AML-193 (cell line): ENCODE results near the gene NFILZ.

Source experiments
- DNase-seq, 2 experiments: peaks; one replicate each; lab custom pipeline; 2025; lab: John Stamatoyannopoulos, UW

NFILZ gene

DNA sequence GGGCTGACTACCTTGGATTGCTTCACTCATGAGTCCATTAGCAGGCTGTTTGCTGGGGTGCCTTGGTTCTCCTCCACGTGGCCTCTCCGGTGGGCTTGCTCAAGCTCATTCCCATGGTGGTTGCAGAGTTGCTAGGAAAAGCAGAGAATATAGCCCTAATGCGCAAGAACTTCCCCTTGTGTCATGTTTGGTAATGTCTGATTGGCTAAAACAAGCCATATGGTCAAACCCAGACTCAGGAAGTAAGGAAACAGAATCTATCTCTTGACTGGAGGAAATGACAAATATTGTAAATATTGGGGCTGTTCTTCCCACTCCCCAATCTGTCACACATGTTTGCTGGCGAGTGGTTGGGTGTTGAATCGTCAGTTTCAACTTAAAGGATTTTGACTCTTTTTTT lies 12.1 kb downstream of the NFILZ start:
- DNase-seq, result no peak

DNA sequence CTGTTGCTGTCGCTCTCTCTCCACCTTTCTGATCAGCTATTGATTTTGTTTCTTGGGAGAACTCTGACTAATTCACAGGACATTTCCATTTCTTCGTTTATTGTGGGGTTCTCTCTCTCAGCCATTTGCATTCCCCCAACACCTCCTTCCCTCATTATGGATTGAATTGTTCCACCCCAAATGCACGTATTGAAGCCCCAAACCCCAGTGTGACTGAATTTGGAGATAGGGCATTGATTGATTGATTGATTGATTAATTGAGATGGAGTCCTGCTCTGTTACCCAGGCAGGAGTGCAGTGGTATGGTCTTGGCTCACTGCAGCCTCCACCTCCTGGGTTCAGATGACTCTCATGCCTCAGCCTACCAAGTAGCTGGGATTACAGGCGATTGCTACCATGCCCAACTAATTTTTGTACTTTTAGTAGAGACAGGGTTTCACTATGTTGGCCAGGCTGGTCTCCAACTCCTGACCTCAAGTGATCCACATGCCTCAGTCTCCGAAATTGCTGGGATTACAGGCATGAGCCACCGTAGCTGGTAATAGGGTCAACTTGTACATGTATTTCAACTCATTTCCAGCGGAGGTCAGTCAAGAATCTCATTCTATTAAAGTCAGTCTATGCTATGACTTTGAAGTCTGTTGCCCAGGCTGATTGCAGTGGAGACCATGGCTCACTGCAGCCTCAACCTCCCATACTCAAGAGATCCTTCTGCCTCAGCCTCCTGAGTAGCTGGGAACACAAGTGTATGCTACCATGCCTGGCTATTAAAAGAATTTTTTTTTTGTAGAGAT lies 13.6 kb downstream of the NFILZ start:
- peak; percentile 2 for DNase-seq

DNA sequence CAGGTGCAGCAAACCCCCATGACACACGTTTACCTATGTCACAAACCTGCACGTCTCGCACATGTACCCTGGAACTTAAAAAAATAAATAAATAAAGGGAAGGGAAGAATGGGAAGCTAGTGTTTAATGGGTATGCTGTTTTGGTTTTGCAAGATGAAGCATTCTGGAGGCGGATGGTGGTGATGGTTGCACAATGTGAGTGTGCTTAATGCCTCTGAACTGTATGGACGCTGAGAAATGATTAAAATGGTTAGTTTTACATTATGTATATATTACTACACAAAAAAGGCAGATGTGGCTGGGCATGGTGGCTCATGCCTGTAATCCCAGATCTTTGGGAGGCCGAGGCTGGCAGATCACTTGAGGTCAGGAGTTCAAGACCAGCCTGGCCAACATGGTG lies 17.8 kb downstream of the NFILZ start:
- DNase-seq, result peak; percentile 70 to 71

DNA sequence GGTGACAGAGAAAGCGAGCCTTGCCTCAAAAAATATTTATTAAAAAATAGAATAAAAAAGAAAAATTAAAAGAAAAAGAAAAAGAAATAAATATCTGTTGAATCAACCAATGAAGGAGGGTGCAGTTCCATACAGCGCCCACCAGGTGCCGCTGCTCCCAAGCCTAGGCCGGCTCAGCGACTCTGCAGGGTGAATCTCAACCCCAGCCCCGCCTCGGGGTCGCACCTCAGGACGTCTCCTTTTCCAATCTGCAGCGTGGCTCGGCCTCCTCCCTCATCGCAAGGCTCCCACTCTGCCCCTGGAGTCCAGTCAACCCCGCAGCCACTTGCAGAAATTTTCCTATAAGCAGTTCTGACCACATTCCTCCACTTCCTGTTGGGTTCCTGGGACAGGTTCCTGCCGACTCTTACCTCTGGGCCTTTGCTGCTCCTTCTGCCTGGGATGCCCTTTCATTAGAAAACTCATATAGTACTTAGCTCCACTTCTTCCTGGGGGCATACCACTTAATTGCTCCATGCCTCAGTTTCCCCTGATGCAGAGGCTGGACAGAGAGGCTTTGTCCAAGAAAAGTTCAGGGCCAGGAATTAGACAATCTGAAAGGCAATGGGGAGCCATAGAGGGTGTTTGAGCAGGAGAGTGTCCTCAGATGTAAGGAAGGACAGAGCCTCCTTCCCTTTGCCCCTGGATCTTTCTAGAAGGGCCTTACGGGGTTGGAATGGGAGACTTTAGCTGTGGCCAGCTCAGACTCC lies 24.3 kb downstream of the NFILZ start:
- DNase-seq, result peak; percentile 13 to 19

DNA sequence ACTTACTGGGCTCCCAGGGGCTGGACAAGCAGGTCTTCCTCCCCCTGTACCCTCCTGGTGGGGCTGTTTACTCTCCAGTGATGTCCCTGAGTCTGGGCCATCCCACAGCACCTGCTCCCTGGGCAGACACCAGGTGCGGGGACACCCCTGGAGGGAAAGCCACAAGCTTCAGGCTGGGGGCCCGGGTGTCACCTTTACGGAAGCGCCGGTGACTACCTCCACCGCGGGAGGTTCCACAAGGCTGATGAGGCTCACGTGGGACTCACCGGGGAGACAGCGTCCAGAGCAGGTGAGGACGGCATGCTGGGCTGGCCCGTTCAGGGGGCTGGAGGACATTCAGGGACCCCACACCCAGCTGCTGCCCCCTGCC lies 24.9 kb downstream of the NFILZ start:
- DNase-seq, result no peak

DNA sequence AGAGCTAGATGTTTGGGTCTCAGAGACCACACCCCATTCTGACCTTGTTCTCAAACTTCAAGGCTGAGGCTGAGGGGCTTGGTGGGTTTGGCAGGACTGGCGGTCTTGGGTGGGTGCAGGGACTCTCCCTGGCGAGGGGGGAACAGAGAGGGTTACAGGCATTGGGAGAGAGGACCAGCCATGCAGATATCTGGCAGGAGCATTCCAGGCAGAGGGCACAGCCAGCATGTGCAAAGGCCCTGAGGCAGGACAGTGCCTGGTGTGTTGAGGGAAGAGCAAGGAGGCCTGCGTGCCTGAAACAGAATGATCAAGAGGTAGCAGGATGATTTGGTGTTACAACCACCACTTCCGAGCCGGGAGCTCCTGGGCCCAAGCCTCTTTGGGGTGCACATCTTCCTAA lies 27.4 kb downstream of the NFILZ start:
- DNase-seq, result no peak

DNA sequence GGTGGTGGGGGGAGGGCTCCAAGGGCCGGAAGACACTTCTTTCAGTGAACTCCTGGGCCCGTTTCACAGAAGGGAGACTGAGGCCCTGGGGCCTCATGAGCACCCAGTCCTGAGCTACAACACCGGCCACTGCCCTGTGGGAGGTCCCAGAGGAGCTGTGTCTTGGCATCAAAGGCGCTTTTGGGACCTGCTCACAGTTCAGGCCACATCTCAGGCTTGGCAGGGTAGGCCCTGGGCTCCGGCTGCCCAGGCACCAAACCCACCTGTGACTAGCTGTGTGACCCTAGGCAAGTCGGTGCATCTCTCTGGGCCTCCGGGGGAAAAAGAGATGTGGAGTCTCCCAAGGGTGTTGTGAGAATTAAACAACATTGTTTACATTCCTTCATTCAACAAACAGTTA lies 29.5 kb downstream of the NFILZ start:
- DNase-seq, result no peak

DNA sequence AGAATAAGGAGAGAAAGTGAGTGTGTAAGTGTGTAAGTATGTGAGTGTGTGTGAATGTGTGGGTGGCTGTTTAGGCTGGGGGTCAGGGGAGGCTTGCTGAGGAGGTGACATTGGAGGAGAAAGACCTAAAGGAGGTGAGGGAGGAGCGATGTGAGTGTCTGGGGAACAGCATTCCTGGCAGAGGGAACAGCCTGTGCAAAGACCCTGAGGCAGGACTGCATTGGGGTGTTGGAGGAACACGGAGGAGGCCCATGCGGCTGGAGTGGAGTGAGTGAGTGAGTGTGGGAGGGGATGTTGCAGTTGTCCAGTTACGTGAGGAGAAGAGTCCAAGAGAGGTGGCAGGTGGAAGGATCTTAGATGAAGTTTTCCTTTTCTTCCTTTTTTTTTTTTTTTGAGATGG lies 31.8 kb downstream of the NFILZ start:
- no peak for DNase-seq

DNA sequence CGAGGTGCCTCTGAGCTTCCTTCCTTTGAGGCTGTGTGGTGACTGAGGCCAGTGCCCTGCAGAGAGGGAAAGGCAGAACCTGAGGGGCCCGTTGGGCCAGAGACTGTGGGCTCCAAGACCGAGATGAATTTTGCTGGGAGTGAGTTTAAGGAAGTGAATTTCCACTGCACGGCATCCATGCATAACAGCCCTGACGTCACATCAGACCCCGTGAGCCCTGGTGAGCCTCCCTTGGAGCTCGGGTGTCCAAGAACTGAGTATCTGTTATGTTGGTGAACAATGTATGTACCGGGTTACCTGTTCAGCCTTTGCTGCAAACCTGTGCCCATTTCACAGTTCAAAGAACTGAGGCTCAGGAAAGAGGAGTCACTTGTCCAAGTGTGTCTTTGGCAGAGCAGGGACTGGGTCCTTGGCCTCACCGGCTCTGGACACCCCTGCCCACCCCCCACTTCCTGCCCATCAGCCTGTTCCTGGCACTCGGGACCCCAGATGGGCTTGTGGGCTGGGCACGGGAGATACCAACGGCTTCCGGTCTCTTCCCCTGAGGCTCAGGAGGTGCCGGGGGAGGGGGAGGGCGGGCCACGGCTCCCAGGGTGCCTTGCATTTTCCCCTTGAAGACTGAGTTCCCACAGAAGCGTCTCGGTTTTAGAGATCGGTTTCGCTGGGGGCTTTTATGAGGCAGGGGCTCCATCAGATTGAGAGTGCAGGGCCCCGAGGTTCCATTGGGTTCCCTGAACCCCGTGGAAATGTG lies 33.7 kb downstream of the NFILZ start:
- no peak for DNase-seq

DNA sequence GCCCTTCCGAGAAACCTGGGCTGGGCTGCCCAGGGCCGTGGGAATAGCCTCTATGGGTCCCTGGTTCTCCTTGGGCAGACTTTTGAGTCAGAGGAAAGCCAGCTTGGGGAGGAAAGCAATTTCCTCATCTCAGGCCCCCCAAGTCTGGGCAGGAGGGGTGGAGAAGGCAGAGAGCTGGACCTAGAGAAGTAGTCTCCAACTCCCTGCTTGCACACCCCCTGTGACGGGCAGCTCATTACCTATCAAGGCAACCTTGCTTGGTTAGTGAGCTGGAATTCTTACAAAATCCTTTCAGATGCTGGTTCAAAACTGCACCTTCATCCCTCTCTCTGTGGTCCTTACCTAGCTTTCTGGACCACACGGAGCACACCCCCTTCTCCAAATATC lies 34.2 kb downstream of the NFILZ start:
- DNase-seq, result no peak

DNA sequence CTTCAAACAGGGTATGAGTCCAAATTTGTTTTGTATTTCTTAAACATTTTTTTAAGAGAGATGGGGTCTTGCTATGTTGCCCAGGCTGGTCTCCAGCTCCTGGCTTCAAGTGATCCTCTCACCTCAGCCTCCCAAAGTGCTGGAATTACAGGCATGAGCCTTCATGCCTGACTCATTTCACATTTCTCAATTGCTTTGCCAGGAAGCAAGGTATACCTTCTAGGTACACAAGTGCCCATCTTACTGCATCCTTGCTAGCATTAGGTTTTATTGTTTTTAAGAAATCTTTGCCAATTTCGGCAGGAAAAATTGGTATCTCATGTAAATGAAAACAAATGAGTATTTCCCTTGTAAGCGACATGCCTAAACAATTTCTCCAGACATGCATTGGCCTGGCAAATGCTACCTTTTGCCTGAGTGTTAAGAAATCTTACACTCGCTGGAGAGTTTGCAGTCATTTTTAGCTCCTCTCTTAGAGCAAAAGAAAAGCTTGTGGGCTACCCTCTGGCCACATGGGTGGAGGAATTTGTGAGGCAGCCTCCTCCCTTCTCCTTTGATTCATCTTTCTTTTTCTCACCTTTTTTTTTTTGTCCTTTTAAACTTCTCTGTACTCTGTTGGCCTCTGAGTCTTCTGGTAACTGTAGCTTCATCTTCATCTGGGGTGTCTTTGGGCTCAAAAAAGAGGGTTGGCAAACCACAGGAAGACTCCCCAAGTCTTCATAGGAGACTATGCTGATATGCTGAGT lies 35.2 kb downstream of the NFILZ start:
- DNase-seq, result no peak

DNA sequence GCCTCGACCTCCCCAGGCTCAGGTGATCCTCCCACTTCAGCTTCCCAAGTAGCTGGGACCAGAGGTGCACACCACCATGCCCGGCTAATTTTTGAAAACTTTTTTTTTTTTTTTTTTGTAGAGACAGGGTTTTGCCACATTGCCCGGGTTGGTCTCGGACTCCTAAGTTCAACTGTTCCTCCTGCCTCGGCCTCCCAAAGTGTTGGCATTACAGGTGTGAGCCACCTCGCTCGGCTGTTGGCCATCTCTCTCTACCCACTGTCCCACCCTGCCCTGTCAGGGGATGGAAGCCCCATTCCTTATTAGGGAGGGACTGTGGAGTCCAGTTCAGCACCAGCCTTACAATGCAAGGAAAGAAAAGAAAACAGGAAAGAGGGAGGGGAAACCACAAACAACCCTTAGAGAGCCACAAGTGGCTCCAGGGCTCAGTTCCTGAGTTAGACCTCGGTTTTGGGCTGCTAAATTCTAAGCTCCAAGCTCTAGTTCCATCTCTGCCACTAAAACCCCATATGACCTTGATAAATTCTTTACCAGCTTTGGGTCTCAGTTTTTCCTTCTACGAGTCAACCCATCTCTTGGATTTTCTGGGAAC lies 36.5 kb downstream of the NFILZ start:
- no peak for DNase-seq

DNA sequence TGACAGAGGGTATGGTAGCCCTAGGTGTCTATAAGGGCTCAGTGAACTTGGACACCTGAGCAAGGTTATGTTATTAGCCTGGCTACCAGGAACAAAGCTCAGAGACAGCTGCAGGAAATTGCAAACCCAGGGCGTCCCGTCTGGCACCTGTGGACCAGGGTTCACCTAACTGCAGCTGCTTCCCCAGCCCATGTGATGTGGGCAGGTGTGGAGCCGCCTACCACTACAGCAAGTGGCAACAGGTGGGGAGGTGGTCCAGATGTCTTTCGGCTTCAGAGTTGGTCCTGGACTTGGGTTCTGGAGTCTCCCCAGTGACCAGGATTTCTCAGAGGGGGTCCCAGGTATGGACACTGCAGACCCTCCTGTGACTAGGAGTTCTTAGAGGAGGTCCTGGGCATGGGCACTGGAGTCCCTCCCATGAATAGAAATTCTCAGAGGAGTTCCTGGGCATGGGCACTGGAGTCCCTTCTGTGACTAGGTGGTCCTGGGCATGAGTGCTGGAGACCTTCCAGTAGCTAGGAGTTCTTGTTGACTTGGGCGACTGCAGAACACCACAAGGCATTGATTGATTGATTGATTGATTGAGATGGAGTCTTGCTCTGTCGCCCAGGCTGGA lies 43.0 kb downstream of the NFILZ start:
- DNase-seq, result no peak

DNA sequence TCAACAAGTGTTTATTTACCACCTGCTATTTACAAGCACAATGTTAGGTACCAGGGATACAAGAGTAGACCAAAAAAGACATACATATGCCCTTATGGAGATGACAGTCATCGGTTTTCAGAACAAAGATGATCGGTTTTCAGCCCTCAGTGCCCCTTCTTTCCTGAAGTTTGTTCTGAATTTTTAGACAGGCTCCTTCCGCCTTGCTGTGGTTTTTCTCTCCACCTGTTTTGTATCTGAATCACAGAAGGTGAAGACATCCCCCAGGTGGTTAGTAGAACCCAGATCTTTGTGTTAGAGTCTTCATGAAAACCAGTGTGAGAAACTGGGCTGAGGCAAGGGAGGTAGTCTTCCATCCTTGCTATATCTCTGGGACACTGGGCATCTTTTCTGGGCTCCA lies 44.6 kb downstream of the NFILZ start:
- DNase-seq, result no peak

DNA sequence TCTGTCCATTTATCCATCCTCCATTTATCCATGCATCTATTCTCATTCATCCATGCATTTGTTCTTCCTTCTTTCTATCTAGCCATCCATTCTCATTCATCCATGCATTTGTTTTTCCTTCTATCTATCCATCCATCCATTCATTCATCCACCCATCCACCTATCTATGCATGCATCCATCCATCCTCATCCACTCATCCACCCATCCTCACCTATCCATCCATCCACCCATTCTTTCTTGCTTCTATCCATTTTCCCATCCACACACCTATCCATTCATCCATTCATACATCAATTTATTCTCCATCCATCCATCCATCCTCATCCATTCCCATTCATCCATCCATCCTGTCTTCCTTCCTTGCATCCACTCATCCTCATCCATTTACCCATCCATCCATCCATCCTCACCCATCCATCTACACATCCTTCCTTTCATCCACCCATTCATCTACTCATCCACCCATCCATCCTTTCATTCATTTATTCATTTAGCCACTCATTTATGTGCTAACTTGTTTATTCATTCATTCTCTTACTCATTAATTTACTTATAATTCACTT lies 47.9 kb downstream of the NFILZ start:
- no peak for DNase-seq
